HEK293 (cell line): ENCODE data around the gene LBX2.

ENCODE experiments used
- CTCF ChIA-PET: fragments of 350-600 bp; formaldehyde crosslinking; extraction: SDS; loops from one replicate; lab custom pipeline; 2021; ENCODE audit warnings: antibody characterized with exemption; lab: Yijun Ruan, JAX
- POLR2A ChIA-PET: fragments of 300-600 bp; formaldehyde crosslinking; extraction: SDS; loops from one replicate; lab custom pipeline; 2020; ENCODE audit warnings: antibody characterized with exemption, inconsistent platforms; lab: Yijun Ruan, JAX
- H3K27ac ChIP-seq: fragments of 200-500 bp; sonication (Bioruptor generic); 2 replicates; pipeline ENCODE4 v1.5.1; 2014; ENCODE audit warnings: low read depth, low read length, control low read depth, inconsistent platforms; ENCODE audit errors: extremely low read depth
- H3K36me3 ChIP-seq, 2 experiments: fragments of 200-500 bp in 1 of 2; sonication (Bioruptor generic) in 1 of 2; 1 replicate in 1 of 2; 2 replicates in 1 of 2; pipeline ENCODE4 v1.5.1; 2014 to 2017; ENCODE audit warnings: inconsistent platforms in 2 of 2, low read length in 2 of 2; ENCODE audit not compliant: control insufficient read depth in 2 of 2, insufficient read depth in 1 of 2
- H3K4me1 ChIP-seq: fragments of 200-500 bp; sonication (Bioruptor generic); 2 replicates; pipeline ENCODE4 v1.5.1; 2014; ENCODE audit warnings: mild to moderate bottlenecking, low read length, inconsistent platforms; ENCODE audit not compliant: control insufficient read depth, insufficient read depth
- H3K4me3 ChIP-seq: 2 replicates; pipeline ENCODE4 v1.5.1; 2011; ENCODE audit warnings: low read depth, mild to moderate bottlenecking, control low read depth, low read length, moderate library complexity
- H3K9me3 ChIP-seq: fragments of 200-500 bp; sonication (Bioruptor generic); 2 replicates; pipeline ENCODE4 v1.5.1; 2014; ENCODE audit warnings: low read depth, low read length, inconsistent platforms; ENCODE audit not compliant: control insufficient read depth, insufficient read depth
- KLF9 ChIP-seq: fragments of 450-650 bp; formaldehyde crosslinking; IDR thresholded peaks from 2 replicates; pipeline ENCODE4 v1.5.1; 2016; ENCODE audit warnings: missing biosample characterization, missing genetic modification characterization, low read depth
- RBAK ChIP-seq: fragments of 450-650 bp; formaldehyde crosslinking; IDR thresholded peaks from 2 replicates; pipeline ENCODE4 v1.5.1; 2016; ENCODE audit warnings: missing biosample characterization, missing genetic modification characterization
- SP3 ChIP-seq: fragments of 450-650 bp; formaldehyde crosslinking; IDR thresholded peaks from 2 replicates; pipeline ENCODE4 v1.5.1; 2016; ENCODE audit warnings: missing biosample characterization, missing genetic modification characterization
- TCF7L2 ChIP-seq: IDR thresholded peaks from 2 replicates; pipeline ENCODE4 v1.6.1; 2011; ENCODE audit warnings: low read depth, mild to moderate bottlenecking, inconsistent platforms, low read length, moderate library complexity, borderline replicate concordance
- ZFP3 ChIP-seq: fragments of 450-650 bp; formaldehyde crosslinking; IDR thresholded peaks from 2 replicates; pipeline ENCODE4 v1.5.1; 2016; ENCODE audit warnings: low read depth, missing biosample characterization, missing genetic modification characterization
- ZNF121 ChIP-seq: fragments of 450-650 bp; formaldehyde crosslinking; IDR thresholded peaks from 2 replicates; pipeline ENCODE4 v1.5.1; 2016; ENCODE audit warnings: missing biosample characterization, missing genetic modification characterization
- ZNF133 ChIP-seq: fragments of 450-650 bp; formaldehyde crosslinking; IDR thresholded peaks from 2 replicates; pipeline ENCODE4 v1.5.1; 2016; ENCODE audit warnings: missing biosample characterization, missing genetic modification characterization
- ZNF138 ChIP-seq: fragments of 450-650 bp; formaldehyde crosslinking; IDR thresholded peaks from 2 replicates; pipeline ENCODE4 v1.5.1; 2016; ENCODE audit warnings: missing biosample characterization, missing genetic modification characterization, borderline replicate concordance
- ZNF211 ChIP-seq: fragments of 450-650 bp; formaldehyde crosslinking; IDR thresholded peaks from 2 replicates; pipeline ENCODE4 v1.5.1; 2016; ENCODE audit warnings: low read depth, missing biosample characterization, missing genetic modification characterization
- ZNF221 ChIP-seq: fragments of 450-650 bp; formaldehyde crosslinking; IDR thresholded peaks from 2 replicates; pipeline ENCODE4 v1.5.1; 2017; ENCODE audit warnings: missing biosample characterization, missing genetic modification characterization, borderline replicate concordance
- ZNF350 ChIP-seq: fragments of 450-650 bp; formaldehyde crosslinking; IDR thresholded peaks from 2 replicates; pipeline ENCODE4 v1.5.0; 2017; ENCODE audit warnings: missing biosample characterization, mild to moderate bottlenecking, missing genetic modification characterization
- ZNF37A ChIP-seq: fragments of 450-650 bp; IDR thresholded peaks from 2 replicates; pipeline ENCODE4 v1.5.1; 2018; ENCODE audit warnings: missing biosample characterization, missing genetic modification characterization
- ZNF501 ChIP-seq: fragments of 450-650 bp; formaldehyde crosslinking; IDR thresholded peaks from 2 replicates; pipeline ENCODE4 v1.5.1; 2016; ENCODE audit warnings: missing biosample characterization, missing genetic modification characterization
- ZNF571 ChIP-seq: fragments of 450-650 bp; formaldehyde crosslinking; IDR thresholded peaks from 2 replicates; pipeline ENCODE4 v1.5.0; 2017; ENCODE audit warnings: missing biosample characterization, missing genetic modification characterization
- ZNF645 ChIP-seq: fragments of 450-650 bp; formaldehyde crosslinking; IDR thresholded peaks from 2 replicates; pipeline ENCODE4; 2016; ENCODE audit warnings: missing biosample characterization, missing genetic modification characterization
- ZNF701 ChIP-seq: fragments of 450-650 bp; formaldehyde crosslinking; IDR thresholded peaks from 2 replicates; pipeline ENCODE4 v1.5.1; 2016; ENCODE audit warnings: missing biosample characterization, missing genetic modification characterization
- ZNF76 ChIP-seq: fragments of 450-650 bp; formaldehyde crosslinking; IDR thresholded peaks from 2 replicates; pipeline ENCODE4; 2016; ENCODE audit warnings: low read depth, missing biosample characterization, missing genetic modification characterization, borderline replicate concordance
- ZNF785 ChIP-seq: fragments of 450-650 bp; formaldehyde crosslinking; IDR thresholded peaks from 2 replicates; pipeline ENCODE4 v1.5.1; 2016; ENCODE audit warnings: missing biosample characterization, missing genetic modification characterization
- ZSCAN16 ChIP-seq: fragments of 450-650 bp; formaldehyde crosslinking; IDR thresholded peaks from 2 replicates; pipeline ENCODE4 v1.5.1; 2016; ENCODE audit warnings: missing biosample characterization, missing genetic modification characterization
- ZSCAN18 ChIP-seq: fragments of 450-650 bp; formaldehyde crosslinking; IDR thresholded peaks from 2 replicates; pipeline ENCODE4 v1.5.1; 2016; ENCODE audit warnings: missing biosample characterization, missing genetic modification characterization
- TF ChIP-seq, protein P1 (sequence below): fragments of 450-650 bp; formaldehyde crosslinking; IDR thresholded peaks from 2 replicates; pipeline ENCODE4 v1.5.0; 2017; ENCODE audit warnings: missing biosample characterization, missing genetic modification characterization, borderline replicate concordance
- TF ChIP-seq, protein P2 (sequence below): fragments of 450-650 bp; formaldehyde crosslinking; optimal IDR thresholded peaks from 2 replicates; pipeline ENCODE3; 2016; ENCODE audit warnings: missing biosample characterization, mild to moderate bottlenecking, missing genetic modification characterization

Gene LBX2

GRCh38 chr2:74524005-74524404, 24.6 kb upstream of the LBX2 start:
- Histone ChIP-seq H3K9me3 (no peaks in the 10 kb centered on the region), H3K36me3 (peaks cover 7 to 36% of the 10 kb centered on the region in 2 experiments; a peak in 1 of 3 replicates), H3K27ac (no peak overlapping the region), H3K4me1 (no peaks in the 10 kb centered on the region; the same call in 1 of the 2 replicates), H3K4me3 (no peak overlapping the region)
- CTCF ChIA-PET = no interaction called here
- TF ChIP-seq ZNF133 (tag by site-specific recombination) (no peak), TCF7L2 (no peak), ZNF138 (tag by site-specific recombination) (no peak), ZNF211 (tag by site-specific recombination) (no peak), ZFP3 (no peak), ZSCAN16 (tag by site-specific recombination) (no peak), ZNF701 (no peak), ZNF350 (tag by site-specific recombination) (no peak), ZNF37A (tag by site-specific recombination) (no peak), ZSCAN18 (tag by site-specific recombination) (no peak), ZNF221 (tag by site-specific recombination) (no peak), ZNF645 (tag by site-specific recombination) (no peak), ZNF785 (tag by site-specific recombination) (no peak), KLF9 (tag by site-specific recombination) (no peak), ZNF501 (no peak), ZNF76 (tag by site-specific recombination) (no peak), SP3 (tag by site-specific recombination) (no peak)
- TF ChIP-seq, protein P1, sequence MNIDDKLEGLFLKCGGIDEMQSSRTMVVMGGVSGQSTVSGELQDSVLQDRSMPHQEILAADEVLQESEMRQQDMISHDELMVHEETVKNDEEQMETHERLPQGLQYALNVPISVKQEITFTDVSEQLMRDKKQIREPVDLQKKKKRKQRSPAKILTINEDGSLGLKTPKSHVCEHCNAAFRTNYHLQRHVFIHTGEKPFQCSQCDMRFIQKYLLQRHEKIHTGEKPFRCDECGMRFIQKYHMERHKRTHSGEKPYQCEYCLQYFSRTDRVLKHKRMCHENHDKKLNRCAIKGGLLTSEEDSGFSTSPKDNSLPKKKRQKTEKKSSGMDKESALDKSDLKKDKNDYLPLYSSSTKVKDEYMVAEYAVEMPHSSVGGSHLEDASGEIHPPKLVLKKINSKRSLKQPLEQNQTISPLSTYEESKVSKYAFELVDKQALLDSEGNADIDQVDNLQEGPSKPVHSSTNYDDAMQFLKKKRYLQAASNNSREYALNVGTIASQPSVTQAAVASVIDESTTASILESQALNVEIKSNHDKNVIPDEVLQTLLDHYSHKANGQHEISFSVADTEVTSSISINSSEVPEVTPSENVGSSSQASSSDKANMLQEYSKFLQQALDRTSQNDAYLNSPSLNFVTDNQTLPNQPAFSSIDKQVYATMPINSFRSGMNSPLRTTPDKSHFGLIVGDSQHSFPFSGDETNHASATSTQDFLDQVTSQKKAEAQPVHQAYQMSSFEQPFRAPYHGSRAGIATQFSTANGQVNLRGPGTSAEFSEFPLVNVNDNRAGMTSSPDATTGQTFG = no peak
- POLR2A ChIA-PET = no interaction called here

DNA sequence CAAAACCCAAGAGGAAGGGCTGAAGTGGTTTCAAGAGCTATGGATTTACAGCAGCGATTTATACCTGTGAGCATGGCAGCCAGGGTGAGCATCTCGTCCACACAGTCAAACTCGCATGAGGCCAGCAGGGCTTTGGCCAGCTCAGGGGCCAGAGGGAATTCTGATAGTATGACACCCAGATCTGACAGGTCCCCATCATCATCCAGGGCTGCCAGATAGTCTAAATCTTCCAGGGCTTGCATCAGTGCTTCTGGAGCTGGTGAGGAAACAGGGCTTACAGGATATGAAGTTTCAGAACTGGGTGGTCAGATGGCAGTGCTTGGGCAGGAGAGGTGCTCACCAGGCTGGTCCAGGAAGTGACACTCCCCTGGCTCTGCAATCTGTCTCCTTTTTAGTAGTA, 23.1 kb upstream of the LBX2 start:
- ChIA-PET CTCF (interaction anchor here (0.9 kb wide), 1 partner anchor 39 kb away, joined by 3 read pairs; the partner anchor contains the start of genes CCDC142 and TTC31), POLR2A (interaction anchor here (1.3 to 1.5 kb wide), 2 partner anchors 13 to 40 kb away, joined by 3 read pairs; partner anchors contain the start of genes CCDC142 and TTC31)
- H3K27ac ChIP-seq = no peak overlapping the region
- no peaks in the 10 kb centered on the region for H3K4me1 ChIP-seq
- H3K4me3 ChIP-seq = no peak overlapping the region
- TF ChIP-seq, protein P2, sequence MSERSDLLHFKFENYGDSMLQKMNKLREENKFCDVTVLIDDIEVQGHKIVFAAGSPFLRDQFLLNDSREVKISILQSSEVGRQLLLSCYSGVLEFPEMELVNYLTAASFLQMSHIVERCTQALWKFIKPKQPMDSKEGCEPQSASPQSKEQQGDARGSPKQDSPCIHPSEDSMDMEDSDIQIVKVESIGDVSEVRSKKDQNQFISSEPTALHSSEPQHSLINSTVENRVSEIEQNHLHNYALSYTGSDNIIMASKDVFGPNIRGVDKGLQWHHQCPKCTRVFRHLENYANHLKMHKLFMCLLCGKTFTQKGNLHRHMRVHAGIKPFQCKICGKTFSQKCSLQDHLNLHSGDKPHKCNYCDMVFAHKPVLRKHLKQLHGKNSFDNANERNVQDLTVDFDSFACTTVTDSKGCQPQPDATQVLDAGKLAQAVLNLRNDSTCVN (tag by site-specific recombination) = no peak
- TF ChIP-seq RBAK = no peak
- no peak for TF ChIP-seq ZNF571 (tag by site-specific recombination)
- TF ChIP-seq ZNF121 (tag by site-specific recombination) = no peak
- H3K9me3 ChIP-seq = no peaks in the 10 kb centered on the region
- peaks cover 6 to 26% of the 10 kb centered on the region in 2 experiments; a peak in 1 of 3 replicates for H3K36me3 ChIP-seq
